NCI-H1436 treated with DMSO at 0.1 percent for 48 hours (cell line): Measurements from ENCODE around the gene PEX1.
"Not testable (repeated sequence)": the region's sequence is repeated elsewhere in the genome, so short reads cannot be mapped to it uniquely, and the experiment has no call there.

Experiments
- DNase-seq: peaks from one replicate; lab custom pipeline; 2025; lab: John Stamatoyannopoulos, UW

Gene PEX1

DNA sequence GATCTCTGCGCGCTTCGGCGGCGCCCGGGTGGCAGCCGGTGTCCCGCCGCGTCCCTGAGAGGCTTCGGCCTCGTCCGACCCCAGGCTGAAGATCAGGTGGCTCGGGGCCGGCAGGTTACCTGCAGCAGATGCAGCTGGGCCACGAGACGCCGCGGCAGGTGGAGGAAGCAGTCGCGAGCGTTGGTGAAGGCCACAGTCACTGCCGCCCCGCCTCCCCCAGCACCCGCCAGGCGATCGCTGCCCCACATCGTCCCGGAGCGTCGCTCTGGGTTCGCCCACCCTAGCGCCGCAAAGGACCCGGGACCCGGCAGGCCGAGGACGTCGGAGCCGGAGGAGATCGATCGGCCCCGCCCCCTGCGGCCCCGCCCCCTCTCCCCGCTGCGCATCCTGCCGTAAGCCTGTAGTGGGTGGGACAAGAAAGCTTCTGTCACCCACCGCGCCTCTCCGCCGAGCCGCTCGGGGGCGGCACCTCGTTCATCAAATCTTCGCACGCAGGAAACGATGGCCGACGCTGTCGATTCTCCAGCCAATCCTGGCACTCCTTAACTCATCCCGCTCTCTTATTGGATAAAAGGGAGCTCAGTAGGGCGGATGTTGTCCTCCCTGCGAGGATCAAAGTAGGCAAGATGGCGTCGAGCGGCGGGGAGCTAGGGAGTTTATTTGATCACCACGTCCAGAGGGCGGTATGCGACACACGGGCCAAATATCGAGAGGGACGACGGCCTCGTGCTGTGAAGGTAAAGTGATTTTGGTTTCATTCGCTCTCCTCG is at the start of gene PEX1, which contains the start of gene RBM48:
PEX1 (minus strand) TSS at position 333 of the 770 bp plus-strand sequence; CDS start at position 248, 85 bp downstream.
RBM48 (plus strand) TSS at position 608 of the 770 bp plus-strand sequence; CDS start at position 627, 19 bp downstream.
- peak; percentile 96 for DNase-seq

DNA sequence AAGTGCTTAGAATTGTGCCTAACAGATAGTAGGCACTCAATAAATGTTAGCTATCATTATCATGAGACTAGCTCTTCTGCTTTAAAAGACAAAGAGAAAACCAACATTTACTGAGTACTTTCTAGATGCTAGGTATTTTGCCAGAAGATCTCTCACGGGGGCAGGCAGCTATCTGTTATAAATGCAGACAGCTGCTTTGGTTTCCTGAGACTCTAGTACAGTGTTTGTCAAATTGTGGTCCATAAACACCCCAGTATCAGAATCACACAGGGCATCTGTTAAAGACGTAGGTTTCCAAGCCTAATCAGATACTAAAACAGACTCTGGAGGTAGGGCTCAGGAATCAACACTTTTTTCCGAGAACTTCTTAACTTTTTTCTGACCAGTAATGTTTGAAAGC is 48.0 kb upstream of the PEX1 start:
- no peak for DNase-seq

DNA sequence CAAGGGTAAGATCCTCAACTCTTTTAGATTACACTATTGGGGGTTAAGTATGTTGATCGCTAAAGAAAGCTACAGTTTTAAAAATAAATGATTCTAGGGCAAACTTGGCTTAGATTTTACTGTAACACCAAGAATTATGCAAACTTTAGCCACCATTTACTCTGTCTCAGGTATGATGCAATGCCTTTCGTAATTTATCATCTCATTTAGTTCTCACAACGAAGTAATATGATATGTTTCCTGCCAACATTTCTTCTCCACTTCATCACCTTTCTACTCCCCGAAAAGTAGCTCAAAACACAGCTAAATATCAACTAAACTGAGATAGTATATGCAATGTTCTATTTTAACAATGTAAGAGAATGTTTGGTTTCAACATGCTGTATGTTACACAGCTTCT is 40.8 kb upstream of the PEX1 start:
- no peak for DNase-seq

- no peak for DNase-seq
These were observed 39.1 kb upstream of the PEX1 start for GRCh38 chr7:92567460-92567859.

DNA sequence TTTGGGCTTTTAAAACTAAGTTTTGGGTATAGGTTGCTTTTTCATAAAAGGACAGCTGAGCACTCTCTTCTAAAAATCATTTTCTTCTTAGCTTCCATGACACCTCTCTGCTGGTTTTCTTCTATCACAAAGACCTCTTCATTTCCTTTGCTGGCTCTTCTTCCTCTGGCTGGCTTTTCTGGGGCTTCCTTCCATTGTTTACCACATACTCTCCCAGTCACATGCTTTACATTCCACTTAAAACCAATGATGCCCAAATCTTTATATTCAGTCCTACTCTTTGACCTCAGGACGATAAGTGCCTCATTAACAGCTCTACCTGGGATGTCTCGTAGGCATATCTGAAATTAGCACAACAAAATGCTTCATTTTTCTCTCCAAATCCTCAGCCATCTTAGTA is 35.0 kb upstream of the PEX1 start:
- no peak for DNase-seq

DNA sequence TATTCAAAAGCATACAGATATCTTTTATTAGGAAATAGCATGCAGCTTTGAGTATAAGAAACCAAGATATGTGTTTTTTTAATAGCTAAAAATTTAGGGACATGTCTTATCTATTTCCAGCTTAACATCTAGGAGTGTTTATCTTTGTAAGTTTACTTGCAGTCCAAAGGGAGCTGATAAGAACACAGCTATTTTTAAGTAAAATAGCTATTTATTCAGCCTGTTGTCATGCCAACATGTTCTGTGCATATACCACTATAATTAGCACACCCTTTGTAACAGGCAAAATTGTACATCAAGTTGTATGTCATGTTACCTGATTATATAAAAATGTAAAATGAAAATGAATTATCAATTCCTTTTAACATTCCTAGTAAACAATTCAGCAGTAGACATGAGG is 32.3 kb upstream of the PEX1 start:
- DNase-seq: no peak

GRCh38 chr7:92557808-92558362 is 29.6 kb upstream of the PEX1 start:
- DNase-seq: no peak

GRCh38 chr7:92557249-92557648 is 28.9 kb upstream of the PEX1 start:
- DNase-seq: no peak

- DNase-seq: no peak
These were observed 21.9 kb upstream of the PEX1 start for GRCh38 chr7:92550194-92550593.

GRCh38 chr7:92547579-92547978 is 19.3 kb upstream of the PEX1 start:
- no peak for DNase-seq

DNA sequence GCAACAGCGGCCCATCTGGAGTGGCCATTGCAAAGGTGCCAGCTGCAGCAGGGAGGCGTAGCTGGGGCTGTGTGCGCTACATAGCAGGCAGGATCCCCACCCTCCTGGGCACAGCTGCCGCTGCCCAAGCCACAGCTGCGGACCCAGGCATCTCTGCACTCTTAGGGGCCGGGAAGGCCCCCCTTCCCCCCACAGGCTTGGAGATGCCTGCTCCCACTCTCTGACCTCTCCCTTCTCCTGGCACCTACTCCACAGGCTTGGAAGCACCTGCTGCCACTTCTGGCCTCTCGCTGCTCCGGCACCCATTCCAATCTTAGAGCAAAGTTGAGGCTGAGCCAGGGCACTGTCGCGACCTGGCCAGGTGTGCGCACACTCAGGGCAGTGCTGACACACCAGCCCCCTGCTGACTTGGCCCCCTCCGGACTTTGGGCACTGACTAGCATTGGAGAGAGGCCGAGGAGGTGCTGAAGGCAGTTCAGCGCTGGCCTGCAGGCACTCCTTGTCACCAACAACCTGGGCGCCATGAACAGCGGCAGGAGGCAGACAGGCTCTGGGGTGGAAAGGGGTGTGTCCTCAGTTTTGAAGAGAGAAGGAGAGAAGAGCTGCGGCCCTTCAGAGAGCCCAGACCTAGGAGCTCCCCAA is 18.7 kb upstream of the PEX1 start:
- no peak for DNase-seq

DNA sequence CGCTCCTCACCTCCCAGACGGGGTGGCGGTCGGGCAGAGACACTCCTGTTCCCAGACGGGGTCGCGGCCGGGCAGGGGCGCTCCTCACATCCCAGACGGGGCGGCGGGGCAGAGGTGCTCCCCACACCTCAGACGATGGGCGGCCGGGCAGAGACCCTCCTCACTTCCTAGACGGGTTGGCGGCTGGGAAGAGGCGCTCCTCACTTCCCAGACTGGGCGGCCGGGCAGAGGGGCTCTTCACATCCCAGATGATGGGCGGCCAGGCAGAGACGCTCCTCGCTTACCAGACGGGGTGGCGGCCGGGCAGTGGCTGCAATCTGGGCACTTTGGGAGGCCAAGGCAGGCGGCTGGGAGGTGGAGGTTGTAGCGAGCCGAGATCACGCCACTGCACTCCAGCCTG is 16.8 kb upstream of the PEX1 start:
- DNase-seq: not testable (repeated sequence)

GRCh38 chr7:92543542-92543941 is 15.2 kb upstream of the PEX1 start:
- not testable (repeated sequence) for DNase-seq

DNA sequence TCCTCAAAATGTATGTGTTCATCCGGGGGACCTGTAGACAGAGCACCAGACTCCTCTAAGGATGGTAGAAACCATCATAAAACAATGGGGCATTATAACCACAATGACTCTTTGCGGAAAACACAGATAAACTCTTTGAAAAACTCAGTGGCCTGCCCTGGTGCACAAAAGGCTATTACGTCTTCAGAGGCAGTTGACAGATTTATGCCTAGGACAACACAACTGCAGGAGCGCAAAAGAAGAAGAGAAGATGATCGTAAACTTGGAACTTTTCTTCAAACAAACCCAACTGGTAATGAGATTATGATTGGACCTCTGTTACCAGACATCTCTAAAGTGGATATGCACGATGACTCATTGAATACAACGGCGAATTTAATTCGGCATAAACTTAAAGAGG is 6.3 kb upstream of the PEX1 start:
- DNase-seq: no peak

- no peak for DNase-seq
These were observed 591 bp upstream of the PEX1 start for GRCh38 chr7:92528958-92529264.

GRCh38 chr7:92527300-92528187 is 776 bp downstream of the PEX1 start:
- DNase-seq: no peak

DNA sequence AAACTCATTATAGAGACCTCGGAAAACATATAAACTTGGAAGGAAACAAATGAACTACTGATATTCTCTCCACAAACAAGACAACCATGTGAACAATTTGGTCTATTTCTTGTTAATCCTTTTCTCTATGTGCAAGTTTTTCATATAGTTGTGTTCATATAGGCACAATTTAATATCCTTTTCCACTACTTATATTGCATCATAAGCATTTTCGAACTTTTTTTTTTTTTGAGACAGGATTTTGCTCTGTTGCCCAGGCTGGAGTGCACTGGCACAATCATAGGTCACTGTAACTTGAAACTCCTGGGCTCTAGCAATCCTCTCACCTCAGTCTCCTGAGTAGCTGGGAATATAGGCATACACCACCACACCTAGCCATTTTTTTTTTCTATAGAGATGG is 5.2 kb downstream of the PEX1 start:
- no peak for DNase-seq

DNA sequence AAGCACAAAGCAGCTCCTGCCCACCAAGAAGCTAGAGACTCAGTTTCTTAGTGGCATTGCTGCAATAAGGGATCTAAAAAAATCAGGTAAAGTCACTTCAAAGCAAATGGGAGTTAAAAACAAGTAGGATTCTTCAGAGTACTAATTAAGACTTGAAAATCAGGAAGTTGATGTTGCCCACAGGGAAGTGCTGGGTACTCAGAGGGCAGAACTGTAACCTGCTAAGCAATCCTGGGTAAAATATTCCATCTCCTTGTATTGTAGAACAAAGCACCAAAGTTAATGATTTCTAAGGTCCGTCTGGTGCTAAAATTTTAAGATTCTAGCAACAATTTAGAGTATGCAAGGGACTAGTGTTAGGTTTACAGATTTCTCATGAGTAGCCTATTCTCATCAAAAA is 8.3 kb downstream of the PEX1 start:
- no peak for DNase-seq

- no peak for DNase-seq
These were observed 10.7 kb downstream of the PEX1 start for GRCh38 chr7:92517631-92518030.

GRCh38 chr7:92513167-92513902 is 15.0 kb downstream of the PEX1 start:
- DNase-seq: no peak

DNA sequence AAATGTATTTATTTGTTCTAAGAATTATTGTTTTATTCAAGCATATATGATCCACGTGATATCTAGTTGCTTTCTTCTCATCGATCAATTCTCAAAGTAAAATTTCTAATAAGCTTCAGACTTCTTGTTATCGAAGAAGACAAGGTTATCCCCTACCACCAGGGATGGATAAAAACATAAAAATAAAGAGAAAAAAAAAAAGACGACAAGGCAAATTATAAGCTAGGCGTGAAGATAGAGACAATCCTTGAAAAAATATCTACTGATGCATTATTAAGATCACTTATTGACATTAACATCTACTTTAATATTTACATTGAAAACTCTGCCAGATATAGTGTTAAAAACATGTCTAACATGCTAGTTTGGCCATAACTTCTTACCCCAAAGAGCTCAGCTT is 19.4 kb downstream of the PEX1 start:
- DNase-seq: no peak

DNA sequence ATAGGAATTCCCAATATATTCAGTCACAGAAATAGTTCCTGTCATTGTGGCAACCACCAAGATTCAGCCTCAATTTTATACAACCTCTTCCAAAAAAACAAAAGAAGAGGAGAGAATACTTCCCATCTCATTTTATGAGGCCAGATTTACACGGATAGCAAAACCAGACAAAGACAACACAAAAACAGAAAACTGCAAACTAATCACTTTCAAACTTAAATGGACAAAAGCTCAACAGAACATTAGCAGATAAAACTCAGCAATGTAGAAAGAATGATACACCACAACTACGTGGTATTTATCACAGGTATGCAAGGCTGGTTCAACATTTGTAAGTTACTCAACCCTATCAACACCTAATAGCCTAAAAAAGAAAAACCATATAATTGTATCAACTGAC is 22.0 kb downstream of the PEX1 start:
- no peak for DNase-seq
